ENCODE data around the gene APC.

DNA sequence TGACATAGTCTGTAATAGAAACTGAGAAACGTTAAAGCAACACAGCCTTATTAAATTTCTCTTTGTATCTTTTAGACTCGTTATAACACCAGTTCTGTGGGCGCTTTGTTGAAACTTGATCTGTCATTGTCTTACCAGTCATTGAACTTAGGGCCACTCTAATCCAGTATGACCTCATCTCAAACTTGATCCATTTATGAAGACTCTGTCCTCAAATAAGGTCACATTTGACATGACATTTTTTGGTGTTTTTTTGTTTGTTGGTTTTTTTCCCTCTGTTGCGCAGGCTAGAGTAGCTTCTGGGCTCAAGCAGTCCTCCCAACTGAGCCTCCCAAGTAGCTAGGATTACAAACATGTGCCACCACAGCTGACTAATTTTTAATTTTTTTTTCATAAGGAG lies 5.9 kb downstream of the APC start:
- TF ChIP-seq POLR2AphosphoS5 (IDR thresholded peaks at IDR 0.05; ENCODE audit: insufficient read depth, low read depth, low read length), result no peak
- TF ChIP-seq, protein P1, sequence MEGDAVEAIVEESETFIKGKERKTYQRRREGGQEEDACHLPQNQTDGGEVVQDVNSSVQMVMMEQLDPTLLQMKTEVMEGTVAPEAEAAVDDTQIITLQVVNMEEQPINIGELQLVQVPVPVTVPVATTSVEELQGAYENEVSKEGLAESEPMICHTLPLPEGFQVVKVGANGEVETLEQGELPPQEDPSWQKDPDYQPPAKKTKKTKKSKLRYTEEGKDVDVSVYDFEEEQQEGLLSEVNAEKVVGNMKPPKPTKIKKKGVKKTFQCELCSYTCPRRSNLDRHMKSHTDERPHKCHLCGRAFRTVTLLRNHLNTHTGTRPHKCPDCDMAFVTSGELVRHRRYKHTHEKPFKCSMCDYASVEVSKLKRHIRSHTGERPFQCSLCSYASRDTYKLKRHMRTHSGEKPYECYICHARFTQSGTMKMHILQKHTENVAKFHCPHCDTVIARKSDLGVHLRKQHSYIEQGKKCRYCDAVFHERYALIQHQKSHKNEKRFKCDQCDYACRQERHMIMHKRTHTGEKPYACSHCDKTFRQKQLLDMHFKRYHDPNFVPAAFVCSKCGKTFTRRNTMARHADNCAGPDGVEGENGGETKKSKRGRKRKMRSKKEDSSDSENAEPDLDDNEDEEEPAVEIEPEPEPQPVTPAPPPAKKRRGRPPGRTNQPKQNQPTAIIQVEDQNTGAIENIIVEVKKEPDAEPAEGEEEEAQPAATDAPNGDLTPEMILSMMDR (IDR thresholded peaks at IDR 0.05; ENCODE audit: extremely low read depth in 1 of 2, insufficient read depth in 1 of 2, low read depth in 1 of 2, low read length in 2 of 2), result no peak
- TF ChIP-seq POLR2A (IDR thresholded peaks at IDR 0.05; ENCODE audit: low read depth, low read length), result no peak
- no peak for TF ChIP-seq MYC (IDR thresholded peaks at IDR 0.05; ENCODE audit: low read depth, low read length)
- TF ChIP-seq, protein P2, sequence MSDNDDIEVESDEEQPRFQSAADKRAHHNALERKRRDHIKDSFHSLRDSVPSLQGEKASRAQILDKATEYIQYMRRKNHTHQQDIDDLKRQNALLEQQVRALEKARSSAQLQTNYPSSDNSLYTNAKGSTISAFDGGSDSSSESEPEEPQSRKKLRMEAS (IDR thresholded peaks at IDR 0.05; ENCODE audit: insufficient read depth, insufficient read length), result no peak
- no peak for TF ChIP-seq GATA2 (IDR thresholded peaks at IDR 0.05; ENCODE audit: insufficient read depth, insufficient read length, low read depth, low read length)
- no peak for TF ChIP-seq JUN (IDR thresholded peaks at IDR 0.05; ENCODE audit: borderline replicate concordance, insufficient read depth, insufficient read length, low read depth)
- TF ChIP-seq EZH2 (IDR thresholded peaks at IDR 0.05; ENCODE audit: borderline replicate concordance, low read depth, low read length, severe bottlenecking), result no peak
- no peak for TF ChIP-seq FOS (IDR thresholded peaks at IDR 0.05; ENCODE audit: borderline replicate concordance, insufficient read depth, low read length)

Measured in endothelial cell of umbilical vein (primary cell).